Right ventricle myocardium superior (tissue), 1 donor: ENCODE results near the gene UBE2E1. TPM values are rescaled to one million over a fixed set of nuclear protein-coding genes. Genes with fewer than 3 reads are reported as not detected.
"Not testable (repeated sequence)": the region's sequence is repeated elsewhere in the genome, so short reads cannot be mapped to it uniquely, and the experiment has no call there.

Experiments used
- ATAC-seq: fragments of 200-7000 bp; cut with Tn5 transposase; one replicate; pipeline ENCODE4 v1.9.1; 2020; ENCODE audit warnings: mild to moderate bottlenecking; ENCODE audit not compliant: poor library complexity
- DNase-seq: peaks from one replicate; pipeline ENCODE4 v3.0.0-alpha.2; 2020
- intact Hi-C: fragments of 100-400 bp; cut with DNase I; formaldehyde crosslinking; loops from one replicate; pipeline ENCODE4 v1.11.2; 2022
- total RNA-seq: library from RNA; stranded (reverse); fragmentation: NEBNext Ultra II Directional; extraction: Animal tissue kit (Norgen Biotek cat#: 25700); gene quantifications from one replicate; pipeline ENCODE4 v1.2.1, GENCODE V29; 2021
- donor health status: DM: no; HTN: yes; CAD: no; lungs with severe emphysema.

UBE2E1 gene
- total RNA-seq, 1 donor from 2014 or later = 69.9 TPM

GRCh38 chr3:23835087-23835486, 29.3 kb downstream of the UBE2E1 start:
- ATAC-seq (no peak), DNase-seq (no peak)
- intact Hi-C loops = no loop called here

- DNase-seq = no peak
- intact Hi-C loops = no loop called here
- no peak for ATAC-seq
Observed at GRCh38 chr3:23835802-23836201, 30.0 kb downstream of the UBE2E1 start.

- intact Hi-C loops = no loop called here
- no peak for DNase-seq
- peak; percentile 30 for ATAC-seq
Observed at GRCh38 chr3:23836536-23837230, 30.9 kb downstream of the UBE2E1 start.

GRCh38 chr3:23837286-23837685, 31.5 kb downstream of the UBE2E1 start:
- peak; percentile 28 for ATAC-seq
- intact Hi-C loops = no loop called here
- no peak for DNase-seq

- intact Hi-C loops = no loop called here
- no peak for ATAC-seq
- no peak for DNase-seq
Observed at GRCh38 chr3:23837691-23838090, 31.9 kb downstream of the UBE2E1 start.

- intact Hi-C loops = no loop called here
- ATAC-seq = peak; percentile 13
- DNase-seq = no peak
Observed at GRCh38 chr3:23840521-23840920, 34.8 kb downstream of the UBE2E1 start.

- intact Hi-C loops = no loop called here
- no peak for DNase-seq
- ATAC-seq = no peak
Observed at GRCh38 chr3:23843869-23844268, 38.1 kb downstream of the UBE2E1 start.

GRCh38 chr3:23845326-23846216, 39.8 kb downstream of the UBE2E1 start:
- DNase-seq (no peak), ATAC-seq (no peak)
- intact Hi-C loops = no loop called here

GRCh38 chr3:23849462-23849861, 43.7 kb downstream of the UBE2E1 start:
- DNase-seq, ATAC-seq, intact Hi-C loops: not testable (repeated sequence)

- intact Hi-C loops = no loop called here
- DNase-seq = no peak
- ATAC-seq = no peak
Observed at GRCh38 chr3:23856286-23856685, 50.5 kb downstream of the UBE2E1 start.

- peak; percentile 75 for ATAC-seq
- DNase-seq = no peak
- intact Hi-C loops = no loop called here
Observed at GRCh38 chr3:23859012-23859743, 53.4 kb downstream of the UBE2E1 start.

- no peak for ATAC-seq
- intact Hi-C loops = no loop called here
- no peak for DNase-seq
Observed at GRCh38 chr3:23859839-23860382, 54.2 kb downstream of the UBE2E1 start.

GRCh38 chr3:23861689-23862088, 55.9 kb downstream of the UBE2E1 start:
- intact Hi-C loops = no loop called here
- no peak for DNase-seq
- ATAC-seq = no peak

- DNase-seq = no peak
- intact Hi-C loops = no loop called here
- no peak for ATAC-seq
Observed at GRCh38 chr3:23863060-23863459, 57.3 kb downstream of the UBE2E1 start.

- intact Hi-C loops = no loop called here
Observed at GRCh38 chr3:23864931-23865330, 59.2 kb downstream of the UBE2E1 start.

GRCh38 chr3:23865595-23866396, 60.0 kb downstream of the UBE2E1 start:
- ATAC-seq (peak; percentile 24), DNase-seq (no peak)
- intact Hi-C loops = no loop called here

More at GRCh38 chr3:23864931-23865330, 59.2 kb downstream of the UBE2E1 start:
- DNase-seq (no peak), ATAC-seq (peak; percentile 79)

GRCh38 chr3:23867400-23867799, 61.6 kb downstream of the UBE2E1 start:
- intact Hi-C loops = no loop called here
- ATAC-seq = no peak

GRCh38 chr3:23867838-23868237, 62.1 kb downstream of the UBE2E1 start:
- ATAC-seq = no peak
- no peak for DNase-seq
- intact Hi-C loops = no loop called here

More at GRCh38 chr3:23867400-23867799, 61.6 kb downstream of the UBE2E1 start:
- DNase-seq = no peak
